Stimulated activated CD4-positive, alpha-beta T cell treated with anti-CD3 and anti-CD28 coated beads, TNF-alpha, amount 100 ng/mL, for 1 hour (primary cell): Measurements from ENCODE around the gene ARHGEF38.
"Not testable (repeated sequence)": the region's sequence is repeated elsewhere in the genome, so short reads cannot be mapped to it uniquely, and the experiment has no call there.

Experiments used
- DNase-seq, 3 donors: peaks; one replicate each; pipeline ENCODE4 v3.0.0-alpha.2; 2020; ENCODE audit warnings: low read depth in 3 of 3, low spot score in 1 of 3

ARHGEF38 gene

GRCh38 chr4:105645440-105645839 lies 93.0 kb downstream of the ARHGEF38 start:
- no peak for DNase-seq

DNA sequence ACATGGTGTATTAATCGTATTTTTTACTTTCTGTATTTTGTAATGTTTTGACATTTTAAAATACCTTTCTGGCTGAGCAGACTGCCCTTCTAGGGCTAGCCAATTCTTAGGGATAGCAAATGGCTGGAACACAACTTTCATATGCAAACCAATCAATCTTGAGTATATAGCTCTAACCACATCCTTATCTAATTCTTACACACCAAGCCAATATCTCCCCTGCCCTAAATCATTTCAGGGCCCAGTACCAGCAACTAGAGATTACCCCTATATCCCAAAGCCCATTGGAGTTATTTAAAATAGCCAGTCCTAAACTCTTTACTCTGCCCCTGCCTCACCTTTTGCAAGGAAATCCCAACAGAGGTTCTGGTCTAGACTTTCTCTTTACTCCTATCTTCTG lies 97.8 kb downstream of the ARHGEF38 start:
- no peak for DNase-seq

DNA sequence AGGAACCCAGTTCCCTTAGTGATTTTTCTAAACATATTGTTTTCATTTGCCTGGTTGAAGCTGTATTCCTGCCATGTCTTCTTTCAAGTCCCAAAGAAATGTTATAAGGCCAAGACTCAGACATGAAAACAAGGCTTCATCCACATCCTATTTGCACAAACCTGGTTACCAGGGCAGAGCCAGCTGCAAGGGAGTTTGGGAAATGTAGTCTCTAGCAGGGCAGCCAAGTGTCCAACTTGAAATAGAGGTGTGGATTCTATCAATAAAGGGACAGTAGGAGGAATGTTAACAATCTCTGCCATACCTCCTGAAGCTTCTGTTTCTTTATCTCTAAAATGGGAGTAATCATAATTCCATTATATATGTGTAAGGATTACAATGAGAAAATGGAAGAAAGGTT lies 99.5 kb downstream of the ARHGEF38 start:
- DNase-seq = no peak

GRCh38 chr4:105652286-105652888 lies 100.0 kb downstream of the ARHGEF38 start:
- DNase-seq = no peak

GRCh38 chr4:105657117-105657765 lies 104.8 kb downstream of the ARHGEF38 start:
- DNase-seq = no peak

- DNase-seq = no peak
Measured at GRCh38 chr4:105659190-105659589, 106.8 kb downstream of the ARHGEF38 start.

DNA sequence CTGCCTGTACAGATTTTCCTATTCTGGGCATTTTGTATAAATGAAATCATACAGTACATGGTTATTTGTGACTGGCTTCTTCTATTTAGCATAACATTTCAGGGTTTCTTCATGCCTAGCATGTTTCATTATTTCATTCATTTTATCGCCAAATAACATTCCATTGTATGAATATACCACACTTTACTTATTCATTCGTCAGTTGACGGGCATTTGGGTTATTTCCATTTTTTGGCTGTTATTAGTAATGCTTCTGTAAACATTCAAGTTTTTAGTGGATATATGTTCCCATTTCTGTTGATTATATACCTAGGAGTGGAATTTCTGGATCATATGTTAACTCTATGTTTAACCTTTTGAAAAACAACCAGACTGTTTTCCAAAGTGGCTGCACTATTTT lies 108.6 kb downstream of the ARHGEF38 start:
- no peak for DNase-seq

DNA sequence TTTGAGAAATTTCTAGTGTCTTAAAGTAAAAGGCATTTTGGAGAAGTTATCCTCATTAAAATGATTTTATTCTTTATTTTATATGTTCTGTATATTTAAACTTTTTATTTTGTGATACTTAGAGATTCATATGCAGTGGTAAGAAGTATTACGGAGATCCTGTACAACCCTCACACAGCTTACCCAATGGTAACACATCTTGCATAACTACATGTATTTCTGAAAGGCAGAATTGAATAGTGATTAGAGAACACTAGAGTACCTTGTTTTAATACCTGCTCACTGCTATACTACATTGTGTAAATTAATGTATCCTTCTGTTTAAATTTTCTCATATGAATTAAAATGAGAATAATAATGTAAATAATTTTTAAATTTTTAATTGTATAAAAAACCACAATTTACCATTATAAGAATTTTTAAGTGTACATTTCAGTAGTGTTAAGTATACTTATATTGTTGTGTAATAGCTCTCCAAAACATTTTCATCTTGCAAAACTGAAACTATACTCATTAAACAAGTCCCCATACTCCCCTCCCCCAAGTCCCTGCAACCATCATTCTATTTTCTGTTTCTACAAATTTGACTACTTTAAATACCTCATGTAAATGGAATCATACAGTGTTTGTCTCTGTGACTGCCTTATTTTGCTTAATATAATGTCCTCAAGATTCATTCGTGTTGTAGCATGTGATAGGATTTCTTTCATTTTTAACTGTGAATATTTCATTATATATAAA lies 110.7 kb downstream of the ARHGEF38 start:
- no peak for DNase-seq

DNA sequence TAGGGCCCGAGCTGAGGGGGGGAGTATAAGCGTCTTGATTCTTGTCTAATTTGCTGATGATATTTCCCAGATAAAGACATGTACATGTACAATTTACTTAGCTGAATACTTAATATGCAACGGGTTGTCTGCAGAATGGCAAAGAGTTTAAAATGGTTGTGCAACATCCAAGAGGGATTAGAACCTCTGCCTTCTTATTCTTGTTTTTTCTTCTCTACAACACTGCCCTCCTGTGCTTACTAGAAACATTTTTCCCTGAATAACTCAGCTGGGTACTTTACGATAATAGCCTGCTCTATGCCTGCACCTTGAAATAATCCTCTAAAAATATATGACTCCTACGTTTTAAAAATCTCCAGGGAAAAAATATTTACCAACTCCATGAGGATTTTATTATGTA lies 114.3 kb downstream of the ARHGEF38 start:
- DNase-seq = no peak

GRCh38 chr4:105670684-105671083 lies 118.3 kb downstream of the ARHGEF38 start:
- no peak for DNase-seq

- no peak for DNase-seq
Measured at GRCh38 chr4:105671301-105671700, 118.9 kb downstream of the ARHGEF38 start.

- DNase-seq = no peak
Measured at GRCh38 chr4:105674011-105674410, 121.6 kb downstream of the ARHGEF38 start.

DNA sequence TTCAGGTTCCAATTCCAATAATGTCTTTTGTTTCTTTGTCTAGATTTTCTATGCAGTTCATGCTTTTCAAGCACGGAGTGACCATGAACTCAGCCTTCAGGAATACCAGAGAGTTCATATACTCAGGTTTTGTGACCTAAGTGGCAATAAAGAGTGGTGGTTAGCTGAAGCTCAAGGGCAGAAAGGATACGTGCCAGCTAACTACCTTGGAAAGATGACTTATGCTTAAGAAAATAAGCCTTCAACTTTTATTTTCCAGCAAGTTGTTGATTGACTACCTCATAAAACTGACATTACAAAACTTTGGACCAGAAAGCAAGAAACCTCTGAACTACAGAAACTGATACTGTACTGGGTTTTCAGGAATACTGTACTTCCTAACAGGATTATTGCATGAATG lies 125.3 kb downstream of the ARHGEF38 start:
- no peak for DNase-seq

- DNase-seq = no peak
Measured at GRCh38 chr4:105679186-105679585, 126.8 kb downstream of the ARHGEF38 start.

DNA sequence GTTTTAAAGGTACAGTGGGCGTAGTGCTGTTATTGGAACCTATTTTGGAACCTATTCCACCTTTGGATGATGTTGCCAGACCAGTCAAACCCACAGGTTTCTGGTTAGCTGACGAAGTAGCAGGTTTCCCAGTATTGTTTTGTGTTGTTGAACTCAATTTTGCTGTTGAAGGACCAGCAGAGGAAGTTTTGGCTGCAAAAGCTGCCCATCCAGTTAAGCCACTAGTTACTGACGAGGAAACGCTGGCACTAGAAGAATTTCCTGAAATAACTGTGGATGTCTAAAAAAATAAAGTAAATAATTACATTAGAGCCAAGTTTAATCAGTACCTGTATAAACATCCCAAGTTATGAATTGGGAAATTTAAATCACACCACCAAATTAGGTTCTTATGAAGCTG lies 130.6 kb downstream of the ARHGEF38 start:
- no peak for DNase-seq

DNA sequence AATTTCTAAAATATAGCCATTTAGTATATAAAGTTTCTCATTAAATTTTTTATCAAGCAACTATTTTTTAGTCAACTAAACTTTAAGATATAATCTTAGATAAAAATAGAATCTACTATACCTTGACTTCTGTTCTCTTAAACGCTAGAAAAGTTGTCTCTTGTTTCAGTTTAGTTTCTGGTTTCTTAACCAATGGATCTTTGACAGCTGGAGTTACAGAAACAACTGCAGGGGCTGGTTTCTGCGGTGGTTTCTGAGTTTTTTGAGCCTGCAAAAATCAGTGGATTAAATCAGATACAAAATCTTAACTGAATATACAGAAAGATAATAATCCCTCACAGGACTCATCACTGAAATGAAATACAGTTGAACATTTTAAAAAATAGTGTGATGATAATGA lies 134.2 kb downstream of the ARHGEF38 start:
- DNase-seq = no peak

DNA sequence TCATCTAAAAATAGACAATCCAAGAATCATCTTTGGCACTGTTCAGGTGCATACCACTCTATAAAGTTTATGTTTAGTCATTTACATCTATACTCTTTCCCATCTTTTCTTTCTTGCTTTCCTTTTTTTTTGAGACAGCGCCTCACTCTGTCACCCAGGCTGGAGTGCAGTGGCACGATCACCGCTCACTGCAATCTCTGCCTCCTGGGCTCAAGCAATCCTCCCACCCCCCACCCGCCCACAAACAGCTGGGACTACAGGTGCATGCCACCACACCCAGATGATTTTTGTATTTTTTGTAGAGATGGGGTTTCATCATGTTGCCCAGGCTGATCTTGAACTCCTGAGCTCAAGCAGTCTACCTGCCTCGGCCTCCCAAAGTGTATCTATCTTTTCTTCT lies 142.4 kb downstream of the ARHGEF38 start:
- not testable (repeated sequence) for DNase-seq

DNA sequence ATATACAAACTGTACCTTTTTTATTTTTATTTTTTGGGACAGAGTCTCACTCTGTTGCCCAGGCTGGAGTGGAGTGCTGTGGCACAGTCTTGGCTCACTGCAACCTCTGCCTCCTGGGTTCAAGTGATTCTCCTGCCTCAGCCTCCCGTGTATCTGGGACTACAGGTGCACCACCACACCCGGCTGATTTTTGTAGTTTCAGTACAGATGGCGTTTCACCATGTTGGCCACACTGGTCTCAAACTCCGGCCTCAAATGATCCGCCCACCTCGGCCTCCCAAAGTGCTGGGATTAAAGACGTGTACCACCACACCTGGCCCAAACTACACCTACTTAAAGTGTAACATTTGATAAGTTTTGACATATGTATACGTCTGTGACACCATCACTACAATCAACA lies 143.4 kb downstream of the ARHGEF38 start:
- DNase-seq = not testable (repeated sequence)

GRCh38 chr4:105698607-105699006 lies 146.2 kb downstream of the ARHGEF38 start:
- DNase-seq = no peak

GRCh38 chr4:105707782-105708180 lies 155.4 kb downstream of the ARHGEF38 start:
- DNase-seq = no peak

GRCh38 chr4:105708181-105709080 lies 156.0 kb downstream of the ARHGEF38 start, which contains the start of the genes GSTCD and INTS12:
Gene GSTCD (plus strand): TSS chr4:105708784. CDS start chr4:105717614, 8,830 bp downstream.
Gene INTS12 (minus strand): TSS chr4:105708689. CDS start chr4:105700005, 8,684 bp downstream.
- peak; percentile 62 to 81 (median 70) for DNase-seq
